Measurements from ENCODE around the gene HIVEP1. TPM values are rescaled to one million over a fixed set of nuclear protein-coding genes. Genes with fewer than 3 reads are reported as not detected.

HIVEP1 gene
- total RNA-seq, 1 experiment from 2014 or later, result 7.0 TPM

- no peak for DNase-seq (ENCODE audit: low spot score)
These were observed 17.1 kb upstream of the HIVEP1 start for GRCh38 chr6:11994875-11995461.

GRCh38 chr6:11996751-11997150 lies 15.4 kb upstream of the HIVEP1 start:
- DNase-seq (ENCODE audit: low spot score), result no peak

- DNase-seq (ENCODE audit: low spot score), result no peak
These were observed 12.9 kb upstream of the HIVEP1 start for GRCh38 chr6:11999246-11999645.

- DNase-seq (ENCODE audit: low spot score), result no peak
These were observed 11.9 kb upstream of the HIVEP1 start for GRCh38 chr6:12000174-12000573.

GRCh38 chr6:12001004-12001705 lies 11.0 kb upstream of the HIVEP1 start:
- no peak for DNase-seq (ENCODE audit: low spot score)

- DNase-seq (ENCODE audit: low spot score), result no peak
These were observed 10.2 kb upstream of the HIVEP1 start for GRCh38 chr6:12001706-12002435.

- DNase-seq (ENCODE audit: low spot score), result no peak
These were observed 4.6 kb upstream of the HIVEP1 start for GRCh38 chr6:12007473-12007872.

- no peak for DNase-seq (ENCODE audit: low spot score)
These were observed 4.2 kb upstream of the HIVEP1 start for GRCh38 chr6:12007887-12008286.

GRCh38 chr6:12008366-12009179 lies 3.5 kb upstream of the HIVEP1 start:
- peak; percentile 86 for DNase-seq (ENCODE audit: low spot score)

- no peak for DNase-seq (ENCODE audit: low spot score)
These were observed 2.9 kb upstream of the HIVEP1 start for GRCh38 chr6:12009180-12009685.

GRCh38 chr6:12009876-12010634 lies 2.1 kb upstream of the HIVEP1 start:
- DNase-seq (ENCODE audit: low spot score), result peak; percentile 27

GRCh38 chr6:12010635-12011275 lies 1.4 kb upstream of the HIVEP1 start:
- peak; percentile 81 for DNase-seq (ENCODE audit: low spot score)

- peak; percentile 95 for DNase-seq (ENCODE audit: low spot score)
These were observed 655 bp upstream of the HIVEP1 start for GRCh38 chr6:12011276-12012037.

- peak; percentile 80 for DNase-seq (ENCODE audit: low spot score)
These were observed 620 bp downstream of the HIVEP1 start for GRCh38 chr6:12012558-12013306.

- no peak for DNase-seq (ENCODE audit: low spot score)
These were observed 1.2 kb downstream of the HIVEP1 start for GRCh38 chr6:12013307-12013719.

- peak; percentile 20 for DNase-seq (ENCODE audit: low spot score)
These were observed 2.1 kb downstream of the HIVEP1 start for GRCh38 chr6:12014027-12014872.

GRCh38 chr6:12014873-12015149 lies 2.7 kb downstream of the HIVEP1 start:
- no peak for DNase-seq (ENCODE audit: low spot score)

- no peak for DNase-seq (ENCODE audit: low spot score)
These were observed 5.2 kb downstream of the HIVEP1 start for GRCh38 chr6:12017263-12017662.
